ENCODE measurements around the gene AGK.
A peak's percentile ranks its signal among the peaks of the same experiment; 100 is the strongest.
"Not testable (repeated sequence)": the region's sequence is repeated elsewhere in the genome, so short reads cannot be mapped to it uniquely, and the experiment has no call there.

AGK gene

GRCh38 chr7:141686074-141686473 is 134.9 kb downstream of the AGK start:
- no peak for DNase-seq

GRCh38 chr7:141686670-141687069 is 135.5 kb downstream of the AGK start:
- no peak for DNase-seq

- no peak for DNase-seq
Measured at GRCh38 chr7:141688043-141688442, 136.8 kb downstream of the AGK start.

GRCh38 chr7:141689072-141689825 is 138.0 kb downstream of the AGK start:
- not testable (repeated sequence) for DNase-seq

GRCh38 chr7:141691540-141691939 is 140.3 kb downstream of the AGK start:
- DNase-seq: no peak

- DNase-seq: no peak
Measured at GRCh38 chr7:141691961-141692360, 140.8 kb downstream of the AGK start.

GRCh38 chr7:141693082-141693481 is 141.9 kb downstream of the AGK start:
- no peak for DNase-seq

- no peak for DNase-seq
Measured at GRCh38 chr7:141695803-141696289, 144.6 kb downstream of the AGK start.

- no peak for DNase-seq
Measured at GRCh38 chr7:141696348-141696747, 145.1 kb downstream of the AGK start.

GRCh38 chr7:141697211-141697871 is 146.1 kb downstream of the AGK start:
- DNase-seq: peak; percentile 21

GRCh38 chr7:141698247-141699015 is 147.2 kb downstream of the AGK start:
- DNase-seq: peak; percentile 66

GRCh38 chr7:141699860-141700259 is 148.7 kb downstream of the AGK start:
- no peak for DNase-seq

GRCh38 chr7:141700296-141700847 is 149.2 kb downstream of the AGK start:
- no peak for DNase-seq

GRCh38 chr7:141700848-141701371 is 149.7 kb downstream of the AGK start:
- peak; percentile 26 for DNase-seq

- DNase-seq: peak; percentile 66
Measured at GRCh38 chr7:141701489-141702046, 150.4 kb downstream of the AGK start.

- peak; percentile 59 for DNase-seq
Measured at GRCh38 chr7:141702047-141702567, 150.9 kb downstream of the AGK start, which contains the start of gene DENND11. Gene DENND11, minus strand, starts transcription at chr7:141702166. Its CDS starts 13 bp downstream, at chr7:141702153.

GRCh38 chr7:141702892-141703291 is 151.7 kb downstream of the AGK start:
- no peak for DNase-seq

GRCh38 chr7:141704112-141704511 is 152.9 kb downstream of the AGK start:
- no peak for DNase-seq

GRCh38 chr7:141704741-141705140 is 153.5 kb downstream of the AGK start:
- no peak for DNase-seq

All from hematopoietic multipotent progenitor cell treated with erythropoietin and hydrocortisone succinate and interleukin-3 and kit ligand, for 6 days (in vitro differentiated cells).